Type B pancreatic cell (in vitro differentiated cells): ENCODE measurements around the gene EPHA1. TPM values are rescaled to one million over a fixed set of nuclear protein-coding genes. Genes with fewer than 3 reads are reported as not detected.
A peak's percentile ranks its signal among the peaks of the same experiment; 100 is the strongest.

Source experiments
- DNase-seq: peaks from one replicate; pipeline ENCODE4 v3.0.0; 2021; ENCODE audit warnings: mixed read lengths; ENCODE audit not compliant: unreplicated experiment; ENCODE audit errors: extremely low spot score
- H3K27ac Mint-ChIP-seq: 2 replicates; pipeline ENCODE4 v1.8.0; 2021; ENCODE audit warnings: mild to moderate bottlenecking, mixed read lengths
- H3K27me3 Mint-ChIP-seq: 2 replicates; pipeline ENCODE4 v1.8.0; 2021; ENCODE audit warnings: mixed read lengths
- H3K36me3 Mint-ChIP-seq: 2 replicates; pipeline ENCODE4 v1.8.0; 2021; ENCODE audit warnings: mixed read lengths
- H3K4me1 Mint-ChIP-seq: one replicate; pipeline ENCODE4 v1.8.0; 2021; ENCODE audit warnings: mixed read lengths; ENCODE audit not compliant: unreplicated experiment
- H3K4me3 Mint-ChIP-seq: 2 replicates; pipeline ENCODE4 v1.8.0; 2021; ENCODE audit warnings: mild to moderate bottlenecking, mixed read lengths
- H3K9me3 Mint-ChIP-seq: 2 replicates; pipeline ENCODE4 v1.8.0; 2021; ENCODE audit warnings: mixed read lengths
- CTCF ChIP-seq: fragments of 200-600 bp; sonication (generic); conservative IDR thresholded peaks from 2 replicates; pipeline ENCODE4 v1.5.0; 2021; ENCODE audit warnings: antibody characterized with exemption, mild to moderate bottlenecking
- total RNA-seq: library from RNA; stranded (reverse); gene quantifications from 2 replicates; pipeline ENCODE4 v1.2.1, GENCODE V29; 2021; ENCODE audit warnings: low replicate concordance

Gene EPHA1
- total RNA-seq, 1 donor from 2014 or later, result 18.0 TPM

GRCh38 chr7:143382791-143383641 lies 25.6 kb downstream of the EPHA1 start:
- DNase-seq, result no peak
- H3K36me3 Mint-ChIP-seq, result no peaks in the 10 kb centered on the region
- no peak for TF ChIP-seq CTCF
- peak overlapping the region; percentile 82 for H3K4me3 Mint-ChIP-seq
- no peaks in the 10 kb centered on the region for H3K9me3 Mint-ChIP-seq
- H3K27me3 Mint-ChIP-seq, result no peaks in the 10 kb centered on the region
- H3K4me1 Mint-ChIP-seq, result peaks cover 19% of the 10 kb centered on the region
- H3K27ac Mint-ChIP-seq, result no peak overlapping the region

- Mint-ChIP-seq H3K4me3 (peak overlapping the region; percentile 82), H3K9me3 (no peaks in the 10 kb centered on the region), H3K4me1 (peaks cover 19% of the 10 kb centered on the region), H3K36me3 (no peaks in the 10 kb centered on the region), H3K27ac (no peak overlapping the region), H3K27me3 (no peaks in the 10 kb centered on the region)
- DNase-seq, result no peak
- no peak for TF ChIP-seq CTCF
These were observed 26.4 kb downstream of the EPHA1 start for GRCh38 chr7:143382126-143382790.

- no peak for TF ChIP-seq CTCF
- no peak overlapping the region for H3K27ac Mint-ChIP-seq
- peaks cover 19% of the 10 kb centered on the region for H3K4me1 Mint-ChIP-seq
These were observed 27.1 kb downstream of the EPHA1 start for GRCh38 chr7:143381427-143382125.

GRCh38 chr7:143380646-143381426 lies 27.8 kb downstream of the EPHA1 start, which contains the start of gene ZYX:
Gene ZYX (plus strand): TSS chr7:143381345. CDS start chr7:143381572, 227 bp downstream.
- H3K9me3 Mint-ChIP-seq, result no peaks in the 10 kb centered on the region
- no peak for TF ChIP-seq CTCF
- H3K4me1 Mint-ChIP-seq, result peaks cover 19% of the 10 kb centered on the region
- DNase-seq, result peak; percentile 87
- H3K4me3 Mint-ChIP-seq, result peak within 1 kb of the TSS; percentile 89
- no peaks in the 10 kb centered on the region for H3K36me3 Mint-ChIP-seq
- no peaks in the 10 kb centered on the region for H3K27me3 Mint-ChIP-seq
- H3K27ac Mint-ChIP-seq, result peak within 1 kb of the TSS; percentile 87

More at GRCh38 chr7:143381427-143382125, 27.1 kb downstream of the EPHA1 start:
- no peak for DNase-seq
- no peaks in the 10 kb centered on the region for H3K9me3 Mint-ChIP-seq
- H3K4me3 Mint-ChIP-seq, result peak overlapping the region; percentile 82
- H3K27me3 Mint-ChIP-seq, result no peaks in the 10 kb centered on the region
- no peaks in the 10 kb centered on the region for H3K36me3 Mint-ChIP-seq

GRCh38 chr7:143380260-143380645 lies 28.4 kb downstream of the EPHA1 start:
- no peaks in the 10 kb centered on the region for H3K9me3 Mint-ChIP-seq
- TF ChIP-seq CTCF, result peak; percentile 94
- peak overlapping the region; percentile 89 for H3K4me3 Mint-ChIP-seq
- peak; percentile 90 for DNase-seq
- no peaks in the 10 kb centered on the region for H3K27me3 Mint-ChIP-seq
- no peaks in the 10 kb centered on the region for H3K36me3 Mint-ChIP-seq
- peaks cover 19% of the 10 kb centered on the region for H3K4me1 Mint-ChIP-seq
- H3K27ac Mint-ChIP-seq, result peak overlapping the region; percentile 87
